Measurements from ENCODE around the gene UBAC1.

DNA sequence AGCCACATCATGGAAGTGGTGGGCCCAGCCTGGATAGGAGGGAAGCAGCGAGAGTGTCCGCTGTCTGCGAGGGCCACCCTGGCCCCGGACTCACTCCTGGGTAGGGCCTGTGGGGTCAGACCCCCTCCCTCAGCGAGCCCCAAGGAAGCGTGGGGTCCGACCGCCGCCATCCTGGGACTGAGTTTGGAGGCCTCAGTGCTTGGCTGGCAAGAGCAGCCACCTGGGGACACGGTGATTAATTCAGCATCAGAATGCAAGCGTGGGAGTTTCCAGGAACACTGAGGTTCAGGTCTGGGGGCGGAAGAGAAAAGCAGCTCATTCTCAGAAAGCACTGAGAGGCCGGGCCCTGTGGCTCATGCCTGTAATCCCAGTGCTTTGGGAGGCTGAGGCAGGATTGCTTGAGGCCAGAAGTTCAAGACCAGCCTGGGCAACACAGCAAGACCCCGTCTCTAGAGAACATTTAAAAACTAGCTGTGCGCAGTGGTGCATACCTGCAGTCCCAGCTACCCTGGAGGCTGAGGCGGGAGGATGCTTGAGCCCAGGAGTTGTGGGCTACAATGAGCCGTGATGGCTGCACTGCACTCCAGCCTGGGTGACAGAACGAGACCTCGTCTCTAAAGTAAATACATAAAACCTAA, 35.6 kb downstream of the UBAC1 start:
- TF ChIP-seq POLR2A (IDR thresholded peaks at IDR 0.05): no peak
- TF ChIP-seq, protein P1, sequence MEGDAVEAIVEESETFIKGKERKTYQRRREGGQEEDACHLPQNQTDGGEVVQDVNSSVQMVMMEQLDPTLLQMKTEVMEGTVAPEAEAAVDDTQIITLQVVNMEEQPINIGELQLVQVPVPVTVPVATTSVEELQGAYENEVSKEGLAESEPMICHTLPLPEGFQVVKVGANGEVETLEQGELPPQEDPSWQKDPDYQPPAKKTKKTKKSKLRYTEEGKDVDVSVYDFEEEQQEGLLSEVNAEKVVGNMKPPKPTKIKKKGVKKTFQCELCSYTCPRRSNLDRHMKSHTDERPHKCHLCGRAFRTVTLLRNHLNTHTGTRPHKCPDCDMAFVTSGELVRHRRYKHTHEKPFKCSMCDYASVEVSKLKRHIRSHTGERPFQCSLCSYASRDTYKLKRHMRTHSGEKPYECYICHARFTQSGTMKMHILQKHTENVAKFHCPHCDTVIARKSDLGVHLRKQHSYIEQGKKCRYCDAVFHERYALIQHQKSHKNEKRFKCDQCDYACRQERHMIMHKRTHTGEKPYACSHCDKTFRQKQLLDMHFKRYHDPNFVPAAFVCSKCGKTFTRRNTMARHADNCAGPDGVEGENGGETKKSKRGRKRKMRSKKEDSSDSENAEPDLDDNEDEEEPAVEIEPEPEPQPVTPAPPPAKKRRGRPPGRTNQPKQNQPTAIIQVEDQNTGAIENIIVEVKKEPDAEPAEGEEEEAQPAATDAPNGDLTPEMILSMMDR (IDR thresholded peaks at IDR 0.05): no peak
- no peak for TF ChIP-seq POLR2AphosphoS5 (IDR thresholded peaks at IDR 0.05; ENCODE audit: insufficient read depth in 1 of 2, low read depth in 1 of 2)

All from vagina (tissue), 2 donors.